GM18867 (cell line): ENCODE data around the gene GPR75.

ENCODE experiments used
- ATAC-seq: cut with Tn5 transposase; IDR thresholded peaks from one replicate; pipeline ENCODE4 v1.9.1; 2021; ENCODE audit warnings: mild to moderate bottlenecking, moderate library complexity; ENCODE audit not compliant: unreplicated experiment

Gene GPR75

GRCh38 chr2:53811601-53812000 lies 48.2 kb downstream of the GPR75 start:
- ATAC-seq, result no peak
